Measurements from ENCODE around the gene BRD3OS.

Gene BRD3OS

DNA sequence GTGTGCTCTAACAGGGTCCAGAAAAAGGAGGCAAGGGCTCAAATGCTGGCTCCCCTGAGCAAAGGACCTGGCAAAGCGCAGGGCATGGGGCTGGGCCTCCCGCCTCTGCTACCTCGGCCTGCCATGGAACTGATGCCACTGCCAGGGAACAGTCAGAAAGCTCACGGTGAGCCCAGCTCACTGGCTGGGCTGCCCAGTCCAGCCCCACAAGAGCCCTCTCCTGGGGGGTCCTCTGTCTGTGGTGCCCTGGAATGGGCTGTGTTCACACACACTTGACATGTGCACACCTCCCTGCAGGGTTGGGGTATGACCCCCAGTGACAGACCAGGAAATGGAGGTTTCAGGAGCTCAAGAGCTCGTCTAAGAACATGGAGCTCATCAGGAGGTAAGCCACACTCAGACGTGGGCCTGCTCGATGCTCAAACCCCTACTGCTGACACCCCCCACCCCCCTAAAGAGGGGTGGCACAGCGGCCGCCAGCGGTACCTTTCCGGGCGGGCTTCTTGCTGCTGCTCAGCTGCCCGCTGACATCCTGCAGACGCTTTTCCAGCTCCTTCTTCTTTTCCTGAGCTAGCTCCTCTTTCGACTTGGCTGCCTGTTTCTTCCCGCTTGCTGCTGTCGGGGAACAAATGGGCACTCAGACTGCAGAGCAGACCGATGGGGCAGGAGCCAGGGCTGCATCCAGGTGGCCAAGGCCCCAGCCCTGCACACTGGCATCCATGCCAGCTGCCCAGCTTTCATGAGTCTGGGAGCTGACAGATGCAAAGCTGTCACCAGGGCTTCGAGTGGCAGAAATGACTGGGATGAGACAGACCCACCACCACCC is 9.1 kb downstream of the BRD3OS start:
- DNase-seq (ENCODE audit: low spot score), result no peak

DNA sequence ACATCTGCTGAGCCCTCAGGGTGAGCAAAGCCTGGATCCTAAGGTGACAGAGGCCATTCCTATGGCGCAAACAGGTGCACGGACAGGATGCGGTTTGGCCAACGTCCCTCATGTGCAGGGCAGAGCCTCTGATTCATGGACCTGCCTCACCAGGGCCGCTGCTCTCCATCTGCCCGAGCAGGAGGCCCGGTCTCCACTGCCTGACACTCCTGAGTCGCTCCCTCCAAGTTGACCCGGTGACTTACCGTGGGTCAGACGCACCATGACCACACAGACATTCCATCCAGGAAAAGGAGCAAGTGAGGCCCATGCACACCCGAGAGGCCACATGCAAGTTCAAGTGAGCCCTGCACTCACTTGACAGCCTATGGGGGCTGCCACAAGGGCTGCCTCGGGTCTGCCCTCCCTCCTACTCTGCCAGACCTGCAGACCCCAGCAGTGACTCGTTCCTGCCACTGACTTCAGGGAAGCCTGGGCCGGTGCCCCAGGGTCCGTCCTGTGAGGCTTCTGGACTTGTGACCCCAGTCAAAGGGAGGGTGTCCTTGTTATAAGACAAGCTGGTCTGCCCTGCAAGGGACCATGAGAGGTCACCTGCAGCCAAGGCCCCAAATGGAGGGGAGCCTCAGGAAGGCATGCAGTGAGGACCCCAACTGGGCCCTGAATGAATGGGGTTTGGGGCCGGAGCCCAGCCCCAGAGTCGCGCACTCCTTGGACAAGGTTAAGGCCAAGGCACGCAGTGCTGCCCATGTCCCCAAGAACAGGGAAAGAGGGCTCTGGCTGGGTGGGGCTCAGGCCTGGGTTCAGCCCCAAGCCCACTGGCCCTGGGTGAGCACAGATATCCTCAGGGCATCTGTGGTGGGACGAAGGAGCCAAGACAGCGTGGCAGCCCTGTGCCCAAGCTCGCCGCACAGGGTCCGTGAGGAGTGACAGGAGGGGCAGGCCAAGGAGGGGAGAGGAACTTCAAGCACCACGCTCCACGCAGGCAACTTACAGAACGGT is 10.1 kb downstream of the BRD3OS start:
- DNase-seq (ENCODE audit: low spot score), result no peak

DNA sequence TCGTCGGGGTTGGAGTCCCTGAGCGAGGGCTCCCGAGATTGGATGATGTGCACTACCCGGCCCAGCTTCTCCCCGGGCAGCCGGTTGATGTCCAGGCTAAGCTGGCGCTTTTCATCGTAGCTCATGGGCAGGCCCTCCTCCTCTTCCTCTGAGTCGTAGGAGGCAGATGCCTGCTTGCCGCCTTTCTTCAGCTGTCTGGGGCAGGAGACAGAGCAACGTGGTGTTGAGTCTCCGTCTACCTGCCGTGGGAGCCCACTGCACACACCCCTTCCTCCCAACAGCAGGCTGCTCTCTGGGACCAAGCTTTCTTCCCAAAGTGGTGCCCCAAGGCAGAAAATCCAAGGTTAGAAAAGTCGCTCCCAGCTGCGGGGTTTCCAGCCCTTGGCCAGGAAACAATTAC is 10.8 kb downstream of the BRD3OS start:
- DNase-seq (ENCODE audit: low spot score), result no peak

DNA sequence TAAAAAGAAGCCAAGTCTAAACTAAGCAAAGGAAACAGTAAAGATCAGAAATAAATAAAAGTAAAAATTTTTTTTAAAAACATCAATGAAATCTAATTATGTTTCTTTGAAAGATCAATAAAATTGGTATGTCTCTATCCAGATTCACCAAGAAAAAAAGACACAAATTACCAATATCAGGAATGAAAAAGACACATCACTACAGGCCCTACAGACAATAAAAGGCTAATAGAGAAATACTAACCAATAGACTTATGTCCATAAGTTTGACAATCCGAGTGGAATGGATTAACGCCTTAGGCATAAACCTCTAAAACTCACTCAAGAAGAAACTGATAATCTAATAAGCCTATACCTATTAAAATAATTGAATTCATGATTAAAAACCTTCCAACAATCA is 12.4 kb downstream of the BRD3OS start:
- no peak for DNase-seq (ENCODE audit: low spot score)

DNA sequence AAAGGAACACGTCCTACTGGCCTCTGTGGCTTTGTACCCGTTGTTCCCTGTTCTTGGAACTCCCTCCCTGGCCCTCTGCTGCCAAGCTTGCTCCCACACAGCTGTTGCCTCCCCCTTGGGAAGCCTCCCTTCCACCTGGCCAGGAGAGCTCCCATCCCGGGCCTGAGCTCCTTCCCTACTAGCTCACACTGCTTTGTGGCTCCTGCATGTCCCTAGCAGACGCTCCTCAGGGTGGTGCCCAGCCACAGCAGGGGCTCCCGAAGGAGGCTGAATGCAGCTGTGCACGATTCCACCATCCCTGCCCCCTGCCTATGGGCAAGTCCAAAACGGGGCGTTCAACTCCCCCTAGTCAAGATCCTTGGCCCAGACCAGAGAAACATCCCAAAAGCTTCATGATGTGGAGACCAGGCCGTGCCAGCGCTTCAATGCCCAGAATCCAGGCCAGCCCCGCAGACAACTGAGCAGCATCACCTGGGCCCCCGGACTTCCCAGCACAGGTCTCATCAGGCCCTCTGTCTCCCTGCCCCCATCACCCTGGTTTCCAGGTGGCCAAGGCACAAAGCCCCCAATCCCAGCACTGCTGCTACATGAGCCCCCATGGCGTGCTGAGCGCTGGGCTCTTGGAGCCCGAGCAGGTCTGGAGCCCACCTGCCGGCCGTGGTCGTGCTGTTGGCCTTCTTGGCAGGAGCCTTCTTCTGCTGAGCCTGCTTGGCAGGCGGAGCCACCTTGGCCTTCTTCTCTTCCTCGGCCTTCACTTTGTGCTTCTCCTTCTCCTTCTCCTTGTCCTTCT is 14.3 kb downstream of the BRD3OS start:
- DNase-seq (ENCODE audit: low spot score), result no peak

DNA sequence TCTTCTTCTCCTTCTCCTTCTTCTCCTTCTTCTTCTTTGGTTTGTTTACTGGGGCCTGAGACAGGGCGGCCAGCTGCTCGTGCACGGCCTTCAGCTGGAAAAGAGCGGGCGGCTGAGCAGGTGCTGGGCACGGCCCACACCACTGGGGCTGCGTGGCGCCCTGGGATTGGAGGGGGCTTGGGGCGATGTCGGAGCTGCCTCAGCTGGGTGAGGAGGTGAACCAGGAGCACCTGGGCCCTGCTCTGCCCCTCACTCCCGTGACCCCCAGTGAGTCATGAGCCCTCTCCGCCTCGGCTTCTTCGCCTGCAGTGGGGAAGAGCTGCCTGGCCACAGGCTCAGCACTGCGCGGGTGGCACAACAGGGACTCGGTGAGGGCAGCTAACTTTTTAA is 14.9 kb downstream of the BRD3OS start:
- no peak for DNase-seq (ENCODE audit: low spot score)

DNA sequence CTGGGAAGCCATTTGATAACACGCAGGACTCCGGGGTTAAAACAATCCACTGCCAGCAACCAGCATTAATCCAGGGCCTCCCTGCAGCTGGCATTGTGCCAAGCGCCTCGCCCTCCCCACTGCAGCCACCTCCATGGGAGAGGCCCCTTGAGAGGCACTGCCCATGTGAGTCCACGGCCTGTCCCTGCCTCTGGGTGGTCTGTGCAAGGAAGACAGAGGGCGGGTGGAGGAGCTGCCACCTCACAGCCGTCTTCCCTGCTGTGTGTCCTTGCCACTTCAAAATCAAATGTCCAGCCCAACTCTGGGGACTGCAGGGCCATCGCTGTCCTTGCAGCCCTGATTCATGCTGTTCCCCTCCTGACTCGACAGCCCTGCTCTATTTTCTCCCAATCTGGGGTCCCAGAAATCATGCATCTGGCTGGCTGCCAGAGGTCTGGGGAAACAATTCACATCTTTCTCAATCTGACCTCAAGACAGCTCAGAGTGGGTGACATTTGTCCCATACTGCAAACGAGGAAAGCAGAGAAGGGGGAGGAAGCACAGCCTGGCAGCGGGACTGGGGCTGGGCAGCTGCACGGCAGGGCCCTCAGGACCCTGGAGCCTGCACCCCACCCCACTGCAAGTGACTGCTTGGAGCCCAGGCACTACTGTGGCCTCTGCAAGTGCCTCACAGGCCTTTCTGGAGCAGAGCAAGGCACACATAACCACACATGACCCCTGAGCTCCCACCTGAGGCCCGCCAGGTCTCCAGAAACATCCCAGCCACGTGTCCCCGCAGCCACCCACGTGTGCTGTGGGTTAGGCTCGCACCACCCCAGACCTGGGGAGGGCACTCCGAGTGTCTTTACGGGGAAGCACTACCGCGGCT is 15.7 kb downstream of the BRD3OS start:
- no peak for DNase-seq (ENCODE audit: low spot score)

DNA sequence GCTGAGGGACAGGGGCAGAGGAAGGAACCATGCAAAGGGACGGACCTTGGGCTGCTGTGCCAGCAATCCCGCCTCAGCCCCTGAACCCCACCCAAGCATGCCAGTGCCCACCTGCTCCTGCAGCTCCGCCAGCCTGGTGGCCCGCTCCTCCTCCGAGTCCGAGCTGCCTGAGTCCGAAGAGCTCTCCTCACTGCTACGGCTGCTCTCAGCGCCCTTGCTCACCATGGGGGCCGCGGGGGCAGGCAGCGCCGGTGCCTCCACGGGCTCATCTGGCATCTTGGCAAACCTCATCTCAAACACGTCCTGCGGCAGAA is 16.3 kb downstream of the BRD3OS start:
- no peak for DNase-seq (ENCODE audit: low spot score)

DNA sequence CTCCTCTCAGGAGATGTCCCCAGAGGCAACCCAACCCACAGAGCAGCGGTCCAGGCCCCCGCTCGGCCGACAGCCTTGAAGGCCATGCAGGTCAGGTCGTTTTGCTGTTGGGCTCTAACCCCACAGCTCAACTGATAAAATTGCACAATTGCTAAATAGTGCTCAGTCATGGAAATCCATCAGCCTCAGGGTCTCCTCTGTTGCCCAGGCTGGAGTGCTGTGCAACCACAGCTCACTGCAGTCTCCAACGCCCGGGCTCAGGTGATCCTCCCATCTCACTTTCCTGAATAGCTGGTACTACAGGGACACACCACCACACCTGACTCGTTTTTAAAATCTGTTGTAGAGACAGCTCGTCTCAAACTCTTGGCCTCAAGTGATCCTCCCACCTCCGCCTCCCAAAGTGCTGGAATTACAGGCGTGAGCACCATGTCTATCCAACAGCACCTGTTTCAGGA is 18.3 kb downstream of the BRD3OS start:
- DNase-seq (ENCODE audit: low spot score), result no peak

DNA sequence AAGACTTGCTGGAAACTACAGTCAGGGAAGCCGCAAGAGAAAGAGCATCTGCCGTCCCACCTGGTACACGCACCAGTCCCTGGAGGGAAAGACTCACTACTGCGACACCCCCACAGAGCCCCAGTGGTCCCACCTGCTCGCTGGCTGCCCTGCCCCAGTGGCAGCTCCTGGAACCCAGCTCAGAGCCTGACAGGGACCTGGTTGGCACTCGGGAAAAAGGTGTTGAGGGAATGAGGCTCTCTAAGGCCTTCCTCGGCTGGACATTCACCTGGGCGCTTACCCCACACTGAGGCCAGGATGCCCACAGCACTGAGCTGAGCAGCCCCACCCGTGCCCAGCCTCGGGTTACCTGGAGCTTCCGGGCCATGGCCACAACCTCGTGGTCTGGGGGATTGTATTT is 19.7 kb downstream of the BRD3OS start:
- no peak for DNase-seq (ENCODE audit: low spot score)

DNA sequence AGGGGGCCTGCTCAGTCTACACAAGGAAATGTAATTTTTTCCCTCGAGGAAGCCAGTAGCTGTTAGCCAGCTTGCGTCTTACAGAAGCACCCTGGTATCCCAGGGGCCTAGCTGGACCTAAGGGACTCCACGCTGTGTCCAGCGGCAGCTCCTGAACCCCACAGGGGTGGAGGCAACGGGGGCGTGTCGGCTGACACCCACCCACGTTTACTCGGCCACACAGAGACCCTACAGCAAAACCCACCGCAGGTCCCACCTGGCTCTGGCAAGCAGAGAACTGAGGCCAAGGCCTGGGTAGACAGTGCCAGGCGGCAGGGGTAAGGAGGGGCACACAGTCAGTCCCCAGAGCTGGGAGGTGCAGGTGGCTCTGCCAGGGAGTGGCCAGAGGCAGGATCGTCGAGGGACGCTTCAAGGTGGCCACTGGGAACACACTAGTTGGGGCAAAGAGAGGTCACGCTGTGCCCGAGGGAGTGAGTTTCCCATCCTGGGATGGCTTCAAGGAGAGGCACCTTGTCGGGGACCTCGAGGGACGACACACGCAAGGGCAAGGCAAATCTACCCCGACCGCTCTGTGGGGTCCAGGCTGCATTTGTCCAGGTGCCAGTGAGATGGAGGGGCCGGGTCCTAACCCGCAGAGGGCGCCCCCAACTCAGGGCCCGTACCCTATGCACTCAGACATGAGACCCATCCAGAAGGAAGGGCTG is 20.7 kb downstream of the BRD3OS start:
- no peak for DNase-seq (ENCODE audit: low spot score)

DNA sequence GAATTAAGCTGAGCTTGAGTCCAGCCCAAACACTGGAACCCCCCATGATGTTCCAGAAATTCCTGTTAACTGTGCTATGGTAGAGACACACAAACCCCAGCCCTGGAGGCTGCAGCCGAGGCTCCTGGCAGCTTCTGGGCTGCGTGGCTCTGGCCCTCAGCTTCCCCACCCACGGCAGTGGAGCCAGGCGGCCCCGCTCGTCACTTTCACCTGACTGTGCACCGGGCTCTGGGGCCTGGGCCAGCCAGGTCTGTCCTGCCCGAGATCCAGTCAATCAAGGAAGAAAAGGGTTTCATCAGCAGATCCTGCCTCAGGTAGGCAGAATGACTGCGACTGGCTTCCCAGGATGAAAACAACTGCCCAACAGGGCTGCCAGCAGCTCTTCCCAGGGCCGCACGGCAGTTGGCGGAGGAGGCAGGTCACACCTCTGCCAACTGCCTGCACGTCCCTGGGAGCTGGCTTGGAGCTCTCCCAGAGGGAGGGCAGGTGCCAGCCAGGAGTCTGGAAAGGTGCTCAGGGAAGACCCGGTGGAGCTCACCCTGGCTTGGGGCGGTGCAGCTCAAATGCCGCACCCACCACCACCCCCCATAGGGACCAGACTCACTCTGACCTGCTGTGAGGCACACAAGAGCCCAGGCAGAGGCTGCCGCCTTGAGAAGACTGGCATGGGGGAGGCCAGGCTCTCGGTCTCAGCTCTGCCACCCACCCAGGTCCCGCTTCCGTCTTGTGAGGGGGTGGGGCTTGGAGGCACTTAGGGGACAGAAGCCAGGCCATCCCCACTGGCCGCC is 21.8 kb downstream of the BRD3OS start:
- DNase-seq (ENCODE audit: low spot score), result no peak

DNA sequence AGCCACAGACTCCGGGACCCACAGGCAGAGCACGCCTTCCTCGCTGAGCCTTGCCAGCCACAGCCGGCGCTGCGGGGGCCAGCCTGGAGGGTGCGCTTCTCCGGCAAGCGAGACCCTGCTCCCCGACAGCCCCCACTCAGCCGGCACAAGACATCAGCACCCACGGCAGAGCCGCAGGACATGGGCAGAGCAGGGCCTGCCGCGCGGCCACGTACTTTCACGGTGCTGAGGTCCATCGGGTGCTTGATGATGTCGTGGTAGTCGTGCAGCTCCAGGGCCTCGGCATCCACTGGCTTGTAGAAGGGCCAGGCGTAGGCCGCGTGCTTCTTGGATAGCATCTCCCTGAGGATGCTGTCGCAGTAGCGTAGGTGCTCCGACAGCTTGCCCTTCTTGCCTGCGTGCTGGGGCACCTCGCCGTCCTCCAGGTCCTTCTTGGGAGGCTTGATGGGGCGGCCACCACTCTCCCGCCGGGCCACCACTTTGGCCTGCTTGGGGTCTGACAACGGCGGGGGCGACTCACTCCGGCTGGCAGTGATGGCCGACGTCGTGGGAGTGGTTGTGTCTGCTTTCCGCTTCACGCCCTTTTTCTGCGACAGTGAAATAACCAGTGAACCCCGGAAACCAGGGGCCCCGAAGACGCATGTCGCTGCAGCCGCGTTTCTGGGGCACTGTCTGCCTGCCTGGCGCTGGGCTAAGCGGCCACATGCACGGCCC is 22.7 kb downstream of the BRD3OS start:
- no peak for DNase-seq (ENCODE audit: low spot score)

DNA sequence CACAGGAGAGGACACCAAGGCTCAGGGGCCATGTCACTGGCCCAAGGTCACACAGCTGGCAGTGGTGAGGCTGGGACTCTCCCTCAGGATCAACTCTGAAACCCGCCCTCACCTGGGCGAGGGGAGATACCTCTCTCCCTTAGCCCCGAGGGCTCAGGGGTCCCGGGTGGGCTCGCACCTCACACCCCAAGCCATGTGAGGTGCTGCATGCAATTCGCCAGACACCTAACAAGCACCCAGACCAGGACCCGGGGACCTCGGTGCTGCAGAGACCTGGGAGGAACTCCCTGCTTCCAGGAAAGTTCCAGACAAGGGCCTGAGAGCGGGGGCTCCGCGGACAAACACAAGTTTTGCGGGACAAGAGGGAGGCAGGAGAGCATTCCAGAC is 23.3 kb downstream of the BRD3OS start:
- DNase-seq (ENCODE audit: low spot score), result no peak

DNA sequence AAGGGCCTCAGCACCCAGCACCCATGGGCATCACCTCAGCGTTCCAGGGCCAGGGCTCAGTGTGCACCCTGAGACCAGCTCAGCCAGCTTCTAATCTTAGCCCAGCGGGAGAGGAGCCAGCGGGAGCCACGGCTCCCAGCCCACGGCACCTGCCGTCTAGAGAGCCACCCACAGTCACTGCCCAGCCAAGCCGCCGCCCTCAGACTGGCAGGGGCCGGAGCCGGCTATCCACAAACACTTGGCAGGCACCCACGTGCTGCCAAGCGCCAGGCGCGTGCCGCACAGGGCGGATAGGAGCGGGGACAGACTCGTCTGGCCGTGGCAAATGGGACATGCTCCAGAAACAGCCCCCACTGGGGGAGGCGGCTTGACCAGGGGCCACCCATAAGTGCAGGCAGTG is 24.0 kb downstream of the BRD3OS start:
- DNase-seq (ENCODE audit: low spot score), result no peak

DNA sequence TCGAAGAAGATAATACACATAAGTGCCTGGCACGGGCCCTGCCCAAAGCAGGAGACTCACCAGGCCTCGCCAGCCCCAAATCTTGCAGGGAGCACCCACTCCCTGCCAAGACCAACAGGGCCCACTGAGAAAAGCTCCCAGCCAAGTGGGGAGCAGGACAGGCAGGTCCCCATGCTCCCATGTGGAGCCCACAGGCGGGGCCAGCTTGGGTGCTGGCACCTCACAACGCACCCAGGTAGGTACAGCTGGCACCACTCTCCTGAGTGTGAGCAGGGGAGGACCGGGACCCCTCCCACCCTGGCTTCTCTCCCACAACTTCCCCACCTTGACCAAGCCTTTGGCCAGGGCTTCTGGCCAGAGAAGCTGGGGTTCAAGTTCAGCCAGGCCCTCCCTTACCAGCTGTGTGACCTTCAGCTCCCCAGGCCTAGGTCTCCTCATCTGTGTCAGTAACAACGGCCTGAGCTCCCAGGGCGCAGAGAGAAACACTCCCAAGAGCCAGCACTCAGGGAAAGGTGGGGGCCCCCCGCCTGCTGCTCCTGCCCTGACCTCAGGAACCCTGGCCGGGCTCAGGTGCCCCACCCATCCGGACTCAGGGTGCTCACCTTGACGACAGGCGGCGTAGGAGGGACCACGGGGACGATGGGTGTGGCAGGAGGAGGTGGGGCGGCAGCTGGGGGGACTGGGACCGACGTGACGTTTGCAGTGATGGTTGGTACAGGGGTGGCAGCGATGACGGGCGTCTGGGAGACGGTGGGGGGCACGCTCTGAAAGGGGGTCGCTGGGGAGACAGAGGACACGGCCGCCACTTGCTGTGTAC is 24.7 kb downstream of the BRD3OS start:
- no peak for DNase-seq (ENCODE audit: low spot score)

DNA sequence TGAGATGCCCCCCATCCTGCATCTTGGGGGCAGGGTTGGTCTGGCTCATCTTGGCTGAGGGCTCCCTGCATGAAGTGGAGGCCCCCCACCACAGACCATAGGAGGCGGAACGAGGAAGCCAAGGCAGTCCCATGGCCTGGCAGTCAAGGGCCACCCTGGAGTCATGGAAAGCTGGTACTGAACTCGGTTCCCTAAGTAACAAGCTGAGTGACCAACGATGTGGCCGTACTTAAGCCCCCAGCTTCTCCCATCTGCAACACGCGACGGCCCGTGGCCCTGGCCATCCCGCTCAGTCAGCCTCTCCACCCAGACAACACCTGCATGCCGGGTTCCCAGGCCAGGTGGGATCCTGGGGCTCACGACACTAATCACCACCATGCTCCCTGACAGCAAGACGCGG is 25.4 kb downstream of the BRD3OS start:
- no peak for DNase-seq (ENCODE audit: low spot score)

DNA sequence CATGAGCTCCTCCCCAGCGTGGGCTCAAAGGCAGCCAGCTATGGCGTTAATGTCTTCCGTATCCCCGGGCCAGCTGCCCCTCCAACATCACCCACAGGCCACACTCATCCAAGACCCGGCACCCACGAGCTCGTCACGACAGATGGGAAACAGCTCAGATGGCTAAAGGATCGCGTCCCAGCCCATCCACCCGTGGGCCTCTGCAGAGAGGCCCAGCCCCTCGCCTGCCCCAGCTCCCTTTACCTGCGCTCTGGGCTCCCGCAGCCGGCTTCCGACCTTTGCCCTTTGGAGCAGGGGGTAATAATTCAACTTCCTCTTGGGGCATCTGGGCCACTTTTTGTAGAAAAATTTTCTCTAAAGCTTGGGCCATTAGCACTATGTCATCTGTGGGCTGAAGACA is 26.0 kb downstream of the BRD3OS start:
- no peak for DNase-seq (ENCODE audit: low spot score)

Data from CD4-positive, alpha-beta T cell treated with Interleukin-15 for 4 hours (primary cell).